ENCODE measurements around the gene R3HDM1. TPM values are rescaled to one million over a fixed set of nuclear protein-coding genes. Genes with fewer than 3 reads are reported as not detected.
"Not testable (repeated sequence)": the region's sequence is repeated elsewhere in the genome, so short reads cannot be mapped to it uniquely, and the experiment has no call there.

The R3HDM1 gene
- 18.2 TPM for total RNA-seq

- TF ChIP-seq CTCF (IDR thresholded peaks at IDR 0.05) (no peak), POLR2A (IDR thresholded peaks at IDR 0.05) (no peak), POLR2AphosphoS5 (IDR thresholded peaks at IDR 0.05; ENCODE audit: insufficient read depth in 1 of 2, low read depth in 1 of 2) (peak in 1 of 2 donors; percentile 76)
- intact Hi-C loops (cut with DNase I), result no loop called here
Measured at GRCh38 chr2:135531231-135532197, at the start of gene R3HDM1. Gene R3HDM1, plus strand, starts transcription at chr2:135531484. Its CDS starts 73,362 bp downstream, at chr2:135604846.

GRCh38 chr2:135485441-135485840, 45.8 kb upstream of the R3HDM1 start:
- no peak for DNase-seq (ENCODE audit: extremely low spot score in 2 of 2)
- no peaks in the 10 kb centered on the region for H3K9me3 ChIP-seq
- intact Hi-C loops (cut with DNase I), result no loop called here
- H3K27me3 ChIP-seq, result no peaks in the 10 kb centered on the region
- no peak overlapping the region for H3K27ac ChIP-seq
- no peaks in the 10 kb centered on the region for H3K4me1 ChIP-seq
- TF ChIP-seq POLR2A (IDR thresholded peaks at IDR 0.05) (no peak), POLR2AphosphoS5 (IDR thresholded peaks at IDR 0.05; ENCODE audit: insufficient read depth in 1 of 2, low read depth in 1 of 2) (no peak), CTCF (IDR thresholded peaks at IDR 0.05) (no peak)
- H3K4me3 ChIP-seq, result no peak overlapping the region
- no peaks in the 10 kb centered on the region for H3K36me3 ChIP-seq

More at GRCh38 chr2:135531231-135532197, at the start of gene R3HDM1:
- H3K36me3 ChIP-seq, result no peaks in the 10 kb centered on the region
- H3K4me1 ChIP-seq, result peaks cover 18% of the 10 kb centered on the region
- no peaks in the 10 kb centered on the region for H3K9me3 ChIP-seq
- peak within 1 kb of the TSS; percentile 96 for H3K4me3 ChIP-seq
- peak; percentile 98 to 100 for DNase-seq (ENCODE audit: extremely low spot score in 2 of 2)
- H3K27me3 ChIP-seq, result no peaks in the 10 kb centered on the region
- H3K27ac ChIP-seq, result peak within 1 kb of the TSS; percentile 94

- no peak for DNase-seq (ENCODE audit: extremely low spot score in 2 of 2)
- H3K9me3 ChIP-seq, result no peaks in the 10 kb centered on the region
- intact Hi-C loops (cut with DNase I), result no loop called here
- no peaks in the 10 kb centered on the region for H3K4me1 ChIP-seq
- H3K27ac ChIP-seq, result no peak overlapping the region
- no peaks in the 10 kb centered on the region for H3K27me3 ChIP-seq
- H3K36me3 ChIP-seq, result no peaks in the 10 kb centered on the region
- H3K4me3 ChIP-seq, result no peak overlapping the region
- TF ChIP-seq POLR2AphosphoS5 (IDR thresholded peaks at IDR 0.05; ENCODE audit: insufficient read depth in 1 of 2, low read depth in 1 of 2) (no peak), CTCF (IDR thresholded peaks at IDR 0.05) (no peak)
Measured at GRCh38 chr2:135490376-135490775, 40.9 kb upstream of the R3HDM1 start.

GRCh38 chr2:135494503-135494902, 36.8 kb upstream of the R3HDM1 start:
- Histone ChIP-seq H3K27me3 (no peaks in the 10 kb centered on the region), H3K9me3 (no peaks in the 10 kb centered on the region), H3K4me1 (no peaks in the 10 kb centered on the region), H3K27ac (no peak overlapping the region), H3K36me3 (no peaks in the 10 kb centered on the region), H3K4me3 (no peak overlapping the region)
- intact Hi-C loops (cut with DNase I), result no loop called here
- TF ChIP-seq POLR2AphosphoS5 (IDR thresholded peaks at IDR 0.05; ENCODE audit: insufficient read depth in 1 of 2, low read depth in 1 of 2) (no peak), CTCF (IDR thresholded peaks at IDR 0.05) (no peak), POLR2A (IDR thresholded peaks at IDR 0.05) (no peak)
- no peak for DNase-seq (ENCODE audit: extremely low spot score in 2 of 2)

- Histone ChIP-seq H3K27me3 (no peaks in the 10 kb centered on the region), H3K4me3 (no peak overlapping the region), H3K27ac (no peak overlapping the region), H3K36me3 (no peaks in the 10 kb centered on the region), H3K4me1 (no peaks in the 10 kb centered on the region), H3K9me3 (no peaks in the 10 kb centered on the region)
- TF ChIP-seq CTCF (IDR thresholded peaks at IDR 0.05) (no peak), POLR2A (IDR thresholded peaks at IDR 0.05) (no peak), POLR2AphosphoS5 (IDR thresholded peaks at IDR 0.05; ENCODE audit: insufficient read depth in 1 of 2, low read depth in 1 of 2) (no peak)
- intact Hi-C loops (cut with DNase I), result no loop called here
- DNase-seq (ENCODE audit: extremely low spot score in 2 of 2), result no peak
Measured at GRCh38 chr2:135494917-135495316, 36.4 kb upstream of the R3HDM1 start.

GRCh38 chr2:135498588-135498987, 32.7 kb upstream of the R3HDM1 start:
- H3K4me1 ChIP-seq; DNase-seq (ENCODE audit: extremely low spot score in 2 of 2); H3K36me3 ChIP-seq; H3K9me3 ChIP-seq; H3K4me3 ChIP-seq; H3K27ac ChIP-seq; intact Hi-C loops (cut with DNase I); H3K27me3 ChIP-seq: not testable (repeated sequence)

Data from vagina (tissue), 2 donors.